Measurements from ENCODE around the gene SLC22A23. TPM values are rescaled to one million over a fixed set of nuclear protein-coding genes. Genes with fewer than 3 reads are reported as not detected.

The SLC22A23 gene
- total RNA-seq, 1 experiment from 2014 or later, result 5.7 TPM

GRCh38 chr6:3376064-3376463, 80.8 kb downstream of the SLC22A23 start:
- Histone ChIP-seq H3F3A (ENCODE audit: low read length, unreplicated experiment) (no peaks in the 10 kb centered on the region), H3K4me1 (ENCODE audit: insufficient read depth, low read length) (peaks cover 40% of the 10 kb centered on the region), H3K27ac (ENCODE audit: low read length) (no peak overlapping the region), H3K9me3 (ENCODE audit: low read length) (no peaks in the 10 kb centered on the region), H2AFZ (ENCODE audit: low read length) (no peak overlapping the region), H3K79me2 (ENCODE audit: low read length) (no peaks in the 10 kb centered on the region), H3K9me2 (replicated peaks; ENCODE audit: low read length) (no peaks in the 10 kb centered on the region), H3K4me3 (ENCODE audit: low read length) (no peak overlapping the region), H3K4me2 (ENCODE audit: low read length) (no peak overlapping the region), H3K9ac (ENCODE audit: low read length) (no peak overlapping the region), H3K27me3 (ENCODE audit: low read length) (no peaks in the 10 kb centered on the region), H3K36me3 (ENCODE audit: low read depth, low read length) (no peaks in the 10 kb centered on the region), H4K20me1 (ENCODE audit: low read length) (no peaks in the 10 kb centered on the region)
- ATAC-seq (no peak), DNase-seq (no peak)
- TF ChIP-seq CTCF (conservative IDR thresholded peaks at IDR 0.05; ENCODE audit: low read depth, low read length) (no peak), EZH2 (IDR thresholded peaks at IDR 0.05; ENCODE audit: low read length, unreplicated experiment) (no peak), EZH2phosphoT487 (IDR thresholded peaks at IDR 0.05; ENCODE audit: borderline replicate concordance, low read length) (no peak)
- no TSS peak for BruUV-seq (replicated peaks)
- ChIA-PET POLR2A (ENCODE audit: unreplicated experiment) (interaction anchor here (0.7 kb wide), 1 partner anchor 16 kb away, joined by 3 read pairs; no protein-coding TSS in a partner anchor), CTCF (no interaction called here)
- intact Hi-C loops (cut with micrococcal nuclease), result no loop called here

GRCh38 chr6:3373597-3374203, 83.2 kb downstream of the SLC22A23 start:
- no TSS peak for BruUV-seq (replicated peaks)
- Histone ChIP-seq H3K4me2 (ENCODE audit: low read length) (no peak overlapping the region), H3K9me2 (replicated peaks; ENCODE audit: low read length) (no peaks in the 10 kb centered on the region), H3K4me1 (ENCODE audit: insufficient read depth, low read length) (peaks cover 25% of the 10 kb centered on the region), H3F3A (ENCODE audit: low read length, unreplicated experiment) (no peaks in the 10 kb centered on the region), H3K27me3 (ENCODE audit: low read length) (no peaks in the 10 kb centered on the region), H4K20me1 (ENCODE audit: low read length) (no peaks in the 10 kb centered on the region), H3K9ac (ENCODE audit: low read length) (no peak overlapping the region), H3K4me3 (ENCODE audit: low read length) (no peak overlapping the region), H3K27ac (ENCODE audit: low read length) (no peak overlapping the region), H2AFZ (ENCODE audit: low read length) (no peak overlapping the region), H3K79me2 (ENCODE audit: low read length) (no peaks in the 10 kb centered on the region), H3K36me3 (ENCODE audit: low read depth, low read length) (no peaks in the 10 kb centered on the region), H3K9me3 (ENCODE audit: low read length) (no peaks in the 10 kb centered on the region)
- DNase-seq, result no peak
- CTCF ChIA-PET, result no interaction called here
- POLR2A ChIA-PET (ENCODE audit: unreplicated experiment), result no interaction called here
- no peak for TF ChIP-seq EZH2phosphoT487 (IDR thresholded peaks at IDR 0.05; ENCODE audit: borderline replicate concordance, low read length)
- no peak for TF ChIP-seq CTCF (conservative IDR thresholded peaks at IDR 0.05; ENCODE audit: low read depth, low read length)
- TF ChIP-seq EZH2 (IDR thresholded peaks at IDR 0.05; ENCODE audit: low read length, unreplicated experiment), result no peak
- intact Hi-C loops (cut with micrococcal nuclease), result no loop called here
- no peak for ATAC-seq

- Histone ChIP-seq H3K9ac (ENCODE audit: low read length) (no peak overlapping the region), H3K27ac (ENCODE audit: low read length) (no peak overlapping the region), H3K4me1 (ENCODE audit: insufficient read depth, low read length) (peaks cover 25% of the 10 kb centered on the region), H2AFZ (ENCODE audit: low read length) (no peak overlapping the region), H3K36me3 (ENCODE audit: low read depth, low read length) (no peaks in the 10 kb centered on the region), H3K4me3 (ENCODE audit: low read length) (no peak overlapping the region), H3K9me3 (ENCODE audit: low read length) (no peaks in the 10 kb centered on the region), H3F3A (ENCODE audit: low read length, unreplicated experiment) (no peaks in the 10 kb centered on the region), H3K9me2 (replicated peaks; ENCODE audit: low read length) (no peaks in the 10 kb centered on the region), H3K79me2 (ENCODE audit: low read length) (no peaks in the 10 kb centered on the region), H3K27me3 (ENCODE audit: low read length) (no peaks in the 10 kb centered on the region), H4K20me1 (ENCODE audit: low read length) (no peaks in the 10 kb centered on the region), H3K4me2 (ENCODE audit: low read length) (no peak overlapping the region)
- TF ChIP-seq EZH2 (IDR thresholded peaks at IDR 0.05; ENCODE audit: low read length, unreplicated experiment), result no peak
- TF ChIP-seq CTCF (conservative IDR thresholded peaks at IDR 0.05; ENCODE audit: low read depth, low read length), result no peak
- TF ChIP-seq EZH2phosphoT487 (IDR thresholded peaks at IDR 0.05; ENCODE audit: borderline replicate concordance, low read length), result no peak
- CTCF ChIA-PET, result no interaction called here
- intact Hi-C loops (cut with micrococcal nuclease), result no loop called here
- POLR2A ChIA-PET (ENCODE audit: unreplicated experiment), result no interaction called here
- ATAC-seq, result no peak
- no TSS peak for BruUV-seq (replicated peaks)
- no peak for DNase-seq
These were observed 83.8 kb downstream of the SLC22A23 start for GRCh38 chr6:3372912-3373554.

All from PC-3 (cell line).